Frontal cortex (tissue), 4 donors: ENCODE data around the gene ZNF441. TPM values are rescaled to one million over a fixed set of nuclear protein-coding genes. Genes with fewer than 3 reads are reported as not detected.

Source experiments
- DNase-seq, 2 donors: peaks; one replicate each; pipeline ENCODE4 v3.0.0; 2012; ENCODE audit warnings: low spot score in 2 of 2
- FAIRE-seq: peaks from 2 replicates; lab custom pipeline; 2012; peaks lifted over from hg19 to GRCh38; lab: Jason Lieb, UNC
- total RNA-seq: library from RNA; depleted of rRNA; stranded (reverse); fragments of >200 nt; gene quantifications from one replicate; pipeline ENCODE4 v1.2.3, GENCODE V29; 2014
- donor health status: control.
- donor health status: control.
- donor health status: control.

ZNF441 gene
- 38.3 TPM for total RNA-seq

DNA sequence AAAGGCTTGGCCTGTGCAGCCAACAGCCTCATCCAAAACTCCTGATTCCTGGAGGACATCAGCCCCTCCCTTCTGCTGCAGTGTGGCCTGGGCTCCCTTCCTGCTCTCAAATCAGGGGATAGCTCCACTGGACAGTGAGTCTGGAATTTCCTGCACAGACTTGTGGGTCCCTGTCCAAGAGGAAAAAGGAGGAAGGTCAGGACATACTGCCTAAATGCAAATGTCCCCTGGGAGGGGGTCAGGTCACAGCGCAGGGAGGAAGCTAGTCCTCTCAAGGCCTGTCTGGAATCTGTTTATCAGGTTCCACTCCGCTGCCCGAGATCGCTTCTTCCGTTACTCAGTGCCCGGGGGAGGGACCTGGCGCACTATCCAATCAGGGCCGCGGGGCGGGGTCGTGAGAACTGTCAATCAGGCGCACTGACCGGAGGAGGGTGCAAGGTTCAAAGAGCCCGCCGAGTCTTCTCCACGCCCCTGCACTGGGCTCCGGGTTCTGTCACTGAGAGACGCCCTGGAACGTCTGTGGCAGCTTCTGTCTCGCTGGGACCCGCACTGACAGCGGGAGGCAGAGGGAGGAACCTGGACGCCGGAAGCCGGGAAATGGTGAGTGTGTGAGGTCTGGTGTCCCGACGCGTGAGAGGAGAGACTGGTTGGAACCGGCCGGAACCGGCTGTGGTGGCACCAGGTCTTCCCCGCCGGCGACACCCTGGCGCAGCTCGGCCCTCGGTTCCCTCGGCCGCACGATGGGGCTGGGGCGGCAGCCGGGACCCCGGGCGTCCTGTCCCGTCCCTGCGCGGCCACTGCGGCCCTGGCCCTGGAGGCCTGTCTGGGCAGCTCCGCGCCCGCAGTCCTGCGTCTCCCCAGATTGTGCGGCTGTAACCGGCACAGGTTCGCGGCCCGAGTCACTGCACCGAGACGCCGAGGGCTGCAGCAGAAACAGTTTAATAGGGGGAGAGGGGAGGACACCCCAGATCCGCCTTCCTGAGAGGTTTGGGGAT lies at the start of gene ZNF441:
TSS of gene ZNF441 (plus strand) at position 404 of the 995 bp plus-strand sequence. CDS start at position 598, 194 bp downstream.
- DNase-seq: peak; percentile 87 to 90
- FAIRE-seq: no peak

GRCh38 chr19:11721681-11722080 lies 45.1 kb upstream of the ZNF441 start:
- DNase-seq (no peak), FAIRE-seq (no peak)

- DNase-seq: no peak
- no peak for FAIRE-seq
These were observed 44.4 kb upstream of the ZNF441 start for GRCh38 chr19:11722414-11722813.

GRCh38 chr19:11729586-11729985 lies 37.2 kb upstream of the ZNF441 start:
- no peak for DNase-seq
- no peak for FAIRE-seq

- DNase-seq (no peak), FAIRE-seq (no peak)
These were observed 31.4 kb upstream of the ZNF441 start for GRCh38 chr19:11735375-11735774.

DNA sequence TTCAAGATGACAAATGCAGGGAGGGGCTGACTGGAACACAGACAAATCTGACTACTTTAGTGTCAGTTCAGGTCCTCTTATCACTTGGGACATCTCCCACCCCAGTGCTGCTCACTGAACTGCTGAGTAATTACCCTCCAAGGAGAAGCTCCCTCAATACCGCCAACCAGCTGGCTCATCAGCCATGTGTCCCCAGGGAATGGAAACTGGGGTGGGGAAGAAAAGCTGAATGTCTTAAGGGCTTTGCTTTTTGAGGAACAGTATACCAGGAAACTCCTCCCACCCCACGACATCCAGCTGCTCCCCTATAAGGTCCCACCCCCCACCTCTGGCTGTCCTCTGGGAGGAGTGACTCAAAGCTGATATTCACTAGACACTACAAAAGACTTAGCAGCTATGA lies 30.1 kb upstream of the ZNF441 start:
- peak in 1 of 2 donors; percentile 30 for DNase-seq
- FAIRE-seq: no peak

- FAIRE-seq (no peak), DNase-seq (no peak)
These were observed 28.6 kb upstream of the ZNF441 start for GRCh38 chr19:11737964-11738745.

DNA sequence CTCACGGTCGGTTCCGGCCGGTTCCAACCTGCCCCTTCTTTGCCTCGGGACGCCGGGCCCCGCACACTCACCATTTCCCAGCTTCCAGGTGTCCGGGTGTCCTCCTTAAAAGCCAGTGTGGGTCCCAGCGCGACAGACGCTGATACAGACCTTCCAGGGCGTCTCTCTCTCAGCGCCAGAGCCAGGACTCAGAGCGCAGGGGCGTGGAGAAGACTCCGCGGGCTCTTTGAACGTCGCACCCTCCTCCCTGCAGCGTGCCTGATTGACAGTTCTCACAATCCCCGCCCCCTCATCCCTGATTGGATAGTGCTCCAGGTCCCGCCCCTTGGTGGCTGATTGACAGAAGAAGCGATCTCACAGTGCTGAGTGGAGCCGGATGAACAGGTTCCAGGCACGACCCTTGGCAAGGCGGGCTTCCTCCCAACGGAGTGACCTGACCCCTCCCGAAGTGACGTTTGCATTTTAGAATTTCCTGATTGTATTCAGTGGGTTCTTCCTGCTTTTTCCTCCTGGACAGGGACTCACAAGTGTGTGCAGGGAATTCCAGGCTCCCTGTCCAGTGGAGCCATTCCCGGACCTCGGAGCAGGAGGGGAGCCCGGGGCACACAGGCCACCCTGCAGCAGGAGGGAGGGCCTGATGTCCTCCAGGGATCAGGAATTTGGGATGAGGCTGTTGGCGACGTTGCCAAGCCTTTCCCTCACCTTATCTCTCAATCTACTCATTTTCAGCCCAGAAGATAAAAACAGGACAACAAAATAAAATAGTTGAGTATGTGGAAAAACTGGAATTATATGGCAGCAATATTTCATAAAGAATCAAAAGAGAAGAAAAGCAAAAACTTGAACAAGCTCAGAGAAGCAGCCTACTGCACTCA lies 27.8 kb upstream of the ZNF441 start, which contains the start of gene ZNF823:
TSS of gene ZNF823 (minus strand) at position 201 of the 875 bp plus-strand sequence. CDS start at position 74, 127 bp downstream.
- DNase-seq (peak; percentile 95 to 96), FAIRE-seq (peak; percentile 91)

DNA sequence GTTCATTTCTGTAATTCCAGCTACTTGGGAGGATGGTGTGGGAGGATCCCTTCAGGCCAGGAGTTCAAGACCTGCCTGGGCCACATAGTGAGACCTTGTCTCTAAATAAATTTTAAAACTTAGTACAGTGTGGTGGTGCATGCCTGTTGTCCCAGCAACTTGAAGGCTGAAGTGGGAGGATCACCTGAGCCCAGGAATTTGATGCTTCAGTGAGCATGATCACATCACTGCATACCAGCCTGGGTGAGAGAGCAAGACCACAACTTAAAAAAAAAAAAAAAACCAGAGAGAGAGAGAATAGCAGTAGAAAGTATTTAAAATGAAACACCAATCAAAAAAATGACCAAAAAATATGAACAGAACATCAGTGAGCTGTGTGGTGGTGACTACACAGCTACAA lies 20.9 kb upstream of the ZNF441 start:
- DNase-seq: no peak
- no peak for FAIRE-seq

- no peak for DNase-seq
- no peak for FAIRE-seq
These were observed 19.5 kb upstream of the ZNF441 start for GRCh38 chr19:11747277-11747676.

DNA sequence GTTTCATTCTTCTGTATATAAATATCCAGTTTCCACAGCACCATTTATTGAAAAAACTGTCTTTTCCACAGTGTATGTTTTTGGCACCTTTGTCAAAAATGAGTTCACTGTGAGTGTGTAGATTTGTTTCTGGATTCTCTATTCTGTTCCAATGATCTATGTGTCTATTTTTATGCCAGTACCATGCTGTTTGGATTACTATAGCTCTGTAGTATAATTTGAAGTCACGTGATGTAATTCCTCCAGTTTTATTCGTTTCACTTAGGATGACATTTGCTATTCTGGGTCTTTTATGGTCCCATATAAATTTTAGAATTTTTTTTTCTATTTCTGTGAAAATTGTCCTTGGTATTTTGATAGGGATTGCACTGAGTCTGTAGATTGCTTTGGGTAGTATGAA lies 17.0 kb upstream of the ZNF441 start:
- no peak for FAIRE-seq
- no peak for DNase-seq

- FAIRE-seq (no peak), DNase-seq (no peak)
These were observed 14.5 kb upstream of the ZNF441 start for GRCh38 chr19:11752244-11752736.

- no peak for DNase-seq
- FAIRE-seq: no peak
These were observed 12.1 kb upstream of the ZNF441 start for GRCh38 chr19:11754663-11755062.

DNA sequence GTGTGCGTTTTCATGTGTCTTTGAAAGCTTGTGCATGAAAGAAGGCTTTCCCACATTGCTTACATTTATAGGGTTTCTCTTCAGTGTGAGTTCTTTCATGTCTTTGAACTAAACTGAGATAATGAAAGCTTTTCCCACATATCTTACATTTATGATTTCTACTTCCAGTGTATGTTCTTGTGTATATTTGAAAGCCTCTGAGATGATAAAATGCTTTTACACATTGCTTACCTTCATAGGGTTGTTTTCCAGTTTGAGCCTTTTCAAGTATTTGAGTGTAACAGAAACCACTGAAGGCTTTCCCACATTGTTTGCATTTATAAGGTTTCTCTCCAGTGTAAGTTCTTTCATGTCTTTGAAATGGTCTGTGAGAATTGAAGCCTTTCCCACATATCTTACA lies 9.8 kb upstream of the ZNF441 start:
- no peak for DNase-seq
- FAIRE-seq: no peak

DNA sequence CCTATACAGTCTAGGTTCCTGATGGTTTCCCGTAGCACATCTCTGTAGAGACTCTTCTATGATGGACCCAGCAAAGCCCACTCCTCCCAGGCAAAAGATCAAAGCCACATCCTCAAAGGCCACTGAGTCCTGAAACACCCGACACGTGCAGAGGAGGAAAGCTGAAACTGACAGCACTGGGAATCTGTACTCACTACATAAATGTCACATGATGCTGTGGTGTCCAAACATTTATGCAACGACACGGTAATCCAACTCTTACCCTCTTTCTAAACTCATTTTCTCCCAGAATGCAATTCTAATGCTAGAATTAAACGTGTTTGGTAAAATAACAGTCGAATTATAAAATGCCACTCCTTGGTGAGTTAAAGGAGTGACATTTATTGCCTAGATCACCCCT lies 7.0 kb upstream of the ZNF441 start:
- FAIRE-seq: no peak
- no peak for DNase-seq

DNA sequence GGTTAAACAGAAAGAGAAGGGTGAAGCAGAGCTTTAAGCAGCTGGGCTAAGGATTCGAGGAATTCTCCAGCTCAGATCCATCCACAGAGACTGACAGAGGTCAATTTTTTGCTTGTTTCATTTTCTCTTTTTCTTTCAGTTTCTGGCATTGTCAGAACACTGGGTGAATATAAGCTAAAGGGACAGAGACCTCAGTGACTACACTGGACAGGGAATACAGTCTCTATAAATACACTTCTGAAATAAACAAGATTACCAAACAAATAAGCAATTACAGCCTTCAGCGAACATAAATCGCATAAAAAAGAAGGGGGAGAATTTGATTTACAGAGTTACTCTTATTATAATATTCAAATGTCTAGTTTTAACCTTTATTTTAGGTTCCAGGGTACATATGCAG lies 3.7 kb upstream of the ZNF441 start:
- DNase-seq (no peak), FAIRE-seq (no peak)

GRCh38 chr19:11763611-11764010 lies 3.2 kb upstream of the ZNF441 start:
- no peak for FAIRE-seq
- DNase-seq: no peak

DNA sequence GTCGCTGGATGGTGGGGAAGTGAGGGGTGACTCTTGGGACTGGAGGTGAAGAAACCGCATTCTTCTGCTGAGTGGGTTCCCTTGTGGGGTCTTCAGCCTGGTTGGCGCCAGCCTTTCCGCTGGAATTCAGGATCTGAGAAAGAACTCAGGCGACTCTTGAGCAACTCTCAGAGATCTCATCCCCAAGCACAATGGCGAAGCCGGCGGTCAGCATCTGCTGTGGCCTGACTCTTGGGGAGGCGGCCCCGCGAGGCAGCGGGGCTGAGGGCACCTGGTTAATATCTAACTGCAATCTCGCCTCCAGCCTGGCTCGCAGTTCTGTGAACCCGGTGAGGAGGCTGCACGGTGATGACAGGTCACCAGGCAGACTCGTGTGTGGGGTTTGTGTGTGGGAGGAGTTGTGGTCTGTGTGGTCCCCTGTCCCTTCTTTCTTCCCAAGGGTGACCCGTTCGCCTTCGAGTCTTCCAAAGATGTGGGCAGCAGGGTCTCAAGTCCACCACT lies 883 bp downstream of the ZNF441 start:
- FAIRE-seq (no peak), DNase-seq (peak in 1 of 2 donors; percentile 13)

GRCh38 chr19:11769995-11770394 lies 3.2 kb downstream of the ZNF441 start:
- DNase-seq (no peak), FAIRE-seq (no peak)
